HG02759 (cell line): Measurements from ENCODE around the gene NEFH.

Source experiments
- ATAC-seq: cut with Tn5 transposase; IDR thresholded peaks from one replicate; pipeline ENCODE4 v1.9.1; 2021; ENCODE audit warnings: mild to moderate bottlenecking, moderate library complexity; ENCODE audit not compliant: unreplicated experiment

NEFH gene

DNA sequence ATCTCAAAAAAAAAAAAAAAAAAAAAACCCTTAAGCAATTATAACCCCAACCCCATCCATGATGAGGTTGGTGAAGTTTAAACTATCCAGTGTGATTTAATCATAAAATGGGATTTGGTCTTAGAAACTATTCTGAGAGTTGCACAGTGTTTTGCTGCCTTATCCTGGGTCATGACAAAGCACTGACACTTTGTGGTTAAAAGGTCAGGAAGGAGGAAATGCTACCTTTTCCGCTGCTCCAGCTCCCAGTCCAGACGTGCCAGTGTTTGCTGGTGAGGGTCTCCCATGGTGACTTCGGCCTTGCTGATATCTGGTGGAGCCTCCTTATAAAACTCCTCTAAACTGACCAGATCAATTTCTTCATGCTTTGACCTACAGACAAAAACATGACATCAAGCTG, 59.1 kb downstream of the NEFH start:
- no peak for ATAC-seq
